PC-3 (cell line): Measurements from ENCODE around the gene IPO4. TPM values are rescaled to one million over a fixed set of nuclear protein-coding genes. Genes with fewer than 3 reads are reported as not detected.

Experiments used
- ATAC-seq: fragments of 200-7000 bp; cut with Tn5 transposase; 2 replicates; pipeline ENCODE4 v1.9.1; 2020; ENCODE audit warnings: mild to moderate bottlenecking, moderate library complexity
- BruUV-seq: library from RNA; stranded (reverse); fragments of 400-500 nt; replicated peaks from 2 replicates; lab custom pipeline; 2021; lab: Mats Ljungman, UMichigan
- CTCF ChIA-PET: fragments of 300-600 bp; sonication (Branson Sonifier 250); formaldehyde crosslinking; loops from one replicate; lab custom pipeline; 2022; ENCODE audit warnings: antibody characterized with exemption; lab: Charles Lee
- POLR2A ChIA-PET: fragments of 300-600 bp; sonication (Branson Sonifier 250); formaldehyde crosslinking; loops from one replicate; lab custom pipeline; 2022; ENCODE audit warnings: antibody characterized with exemption; ENCODE audit not compliant: unreplicated experiment; lab: Charles Lee
- DNase-seq: peaks from one replicate; pipeline ENCODE4 v3.0.0-alpha.2; 2015
- H2AFZ ChIP-seq: fragments of 300-600 bp; sonication (generic); 2 replicates; pipeline ENCODE4 v1.6.0; 2016; ENCODE audit warnings: antibody characterized with exemption, low read length
- H3F3A ChIP-seq: fragments of 300-600 bp; sonication (generic); one replicate; pipeline ENCODE4 v1.6.0; 2017; ENCODE audit warnings: antibody characterized with exemption, low read length, control low read depth, mild to moderate bottlenecking; ENCODE audit not compliant: unreplicated experiment
- H3K27ac ChIP-seq: fragments of 300-600 bp; sonication (generic); 2 replicates; pipeline ENCODE4 v1.5.1; 2016; ENCODE audit warnings: mild to moderate bottlenecking, low read length
- H3K27me3 ChIP-seq: fragments of 300-600 bp; sonication (generic); 2 replicates; pipeline ENCODE4 v1.6.1; 2016; ENCODE audit warnings: low read length, mixed read lengths
- H3K36me3 ChIP-seq: fragments of 300-600 bp; sonication (generic); 2 replicates; pipeline ENCODE4 v1.6.1; 2016; ENCODE audit warnings: low read depth, mixed run types, low read length, mixed read lengths
- H3K4me1 ChIP-seq: fragments of 300-600 bp; sonication (generic); 2 replicates; pipeline ENCODE4 v1.5.1; 2016; ENCODE audit warnings: low read length; ENCODE audit not compliant: insufficient read depth
- H3K4me2 ChIP-seq: fragments of 300-600 bp; sonication (generic); 2 replicates; pipeline ENCODE4 v1.6.0; 2016; ENCODE audit warnings: low read length
- H3K4me3 ChIP-seq: fragments of 300-600 bp; sonication (generic); 2 replicates; pipeline ENCODE4 v1.5.1; 2016; ENCODE audit warnings: mild to moderate bottlenecking, low read length, mixed read lengths
- H3K79me2 ChIP-seq: fragments of 300-600 bp; sonication (generic); 2 replicates; pipeline ENCODE4 v1.6.1; 2017; ENCODE audit warnings: low read length, mixed read lengths
- H3K9ac ChIP-seq: fragments of 300-600 bp; sonication (generic); 2 replicates; pipeline ENCODE4 v1.6.0; 2016; ENCODE audit warnings: mild to moderate bottlenecking, low read length
- H3K9me2 ChIP-seq: fragments of 300-600 bp; sonication (generic); replicated peaks from 2 replicates; pipeline ENCODE4 v1.6.1; 2016; ENCODE audit warnings: mixed run types, low read length, mixed read lengths
- H3K9me3 ChIP-seq: fragments of 300-600 bp; sonication (generic); 2 replicates; pipeline ENCODE4 v1.6.1; 2016; ENCODE audit warnings: low read length, mixed read lengths
- H4K20me1 ChIP-seq: fragments of 300-600 bp; sonication (generic); 2 replicates; pipeline ENCODE4 v1.6.1; 2016; ENCODE audit warnings: low read length, mixed read lengths
- EZH2 ChIP-seq: fragments of 300-600 bp; sonication (generic); IDR thresholded peaks from one replicate; pipeline ENCODE4 v1.6.1; 2017; ENCODE audit warnings: antibody characterized with exemption, mild to moderate bottlenecking, low read length; ENCODE audit not compliant: unreplicated experiment
- EZH2phosphoT487 ChIP-seq: fragments of 300-600 bp; sonication (generic); IDR thresholded peaks from 2 replicates; pipeline ENCODE4 v1.6.1; 2018; ENCODE audit warnings: mild to moderate bottlenecking, antibody characterized with exemption, low read length, borderline replicate concordance
- intact Hi-C: fragments of 100-400 bp; cut with micrococcal nuclease; formaldehyde crosslinking; loops from 2 replicates; pipeline ENCODE4 v1.9.0; 2023
- total RNA-seq: library from RNA; depleted of rRNA; stranded (reverse); fragments of >200 nt; gene quantifications from 2 replicates; pipeline ENCODE4 v1.2.3, GENCODE V29; 2014
- TF ChIP-seq, protein P1 (sequence below): fragments of 300-600 bp; sonication (generic); conservative IDR thresholded peaks from 2 replicates; pipeline ENCODE4 v1.5.1; 2017; ENCODE audit warnings: antibody characterized with exemption, low read depth, mild to moderate bottlenecking, low read length

Gene IPO4
- total RNA-seq, 1 experiment from 2014 or later: 211 TPM

DNA sequence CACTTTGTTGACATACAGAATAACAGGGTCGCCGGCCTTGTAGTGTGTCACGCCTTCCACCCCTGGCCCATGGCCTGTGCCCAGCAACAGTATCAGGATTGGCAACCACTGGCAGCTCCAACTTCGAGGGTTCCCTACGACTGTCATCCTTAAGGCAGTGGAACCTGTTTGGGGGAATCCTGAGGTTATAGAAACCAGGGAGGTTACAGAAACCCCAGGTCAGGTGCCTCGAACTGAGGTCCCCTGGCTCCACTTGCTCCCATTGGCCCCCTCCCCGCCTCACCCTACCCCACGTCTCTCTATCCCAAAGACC lies 6.2 kb upstream of the IPO4 start:
- Histone ChIP-seq H2AFZ (peak overlapping the region; percentile 99), H3F3A (no peaks in the 10 kb centered on the region)
- CTCF ChIA-PET: no interaction called here

DNA sequence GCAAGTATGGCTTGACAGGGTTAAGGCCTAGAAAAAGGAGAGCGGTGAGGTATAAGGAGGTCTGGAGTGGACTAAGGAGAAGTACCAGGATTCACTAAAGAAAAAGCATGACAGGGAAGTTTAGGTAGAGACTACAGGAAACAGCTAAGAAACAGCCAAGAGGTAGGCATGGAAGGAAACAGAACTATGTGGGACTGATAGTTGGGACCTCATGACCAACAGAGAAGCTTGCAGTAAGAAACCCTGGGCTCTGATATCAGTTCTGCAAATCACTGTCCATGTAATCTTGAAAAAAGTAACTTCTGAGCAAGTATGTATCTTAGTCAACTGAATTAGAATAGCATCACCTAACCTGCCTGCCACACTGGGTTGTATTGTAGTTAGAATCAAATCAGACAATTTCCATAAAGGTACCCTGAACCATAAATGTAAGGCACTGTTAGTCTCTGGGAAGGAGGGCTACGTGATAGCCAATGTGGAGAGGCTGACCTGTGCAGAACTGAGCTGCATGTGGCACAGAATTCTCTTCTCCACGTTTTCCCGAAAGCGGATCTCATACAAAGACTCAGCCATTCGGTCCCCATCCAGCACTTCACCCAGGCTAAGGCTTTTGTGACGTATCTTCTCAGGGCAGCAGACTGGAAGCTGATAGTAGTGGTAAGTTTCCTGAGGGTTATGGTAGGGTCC lies 5.7 kb upstream of the IPO4 start:
- Histone ChIP-seq H3K9me3 (no peaks in the 10 kb centered on the region), H3F3A (no peaks in the 10 kb centered on the region), H3K4me3 (peak overlapping the region; percentile 86), H3K9ac (peak overlapping the region; percentile 99; the same call in 1 of the 2 replicates), H4K20me1 (no peaks in the 10 kb centered on the region), H3K27ac (no peak overlapping the region), H3K27me3 (no peaks in the 10 kb centered on the region), H3K4me1 (peaks cover 9% of the 10 kb centered on the region), H3K4me2 (peak overlapping the region; percentile 97), H3K36me3 (peaks cover 8% of the 10 kb centered on the region; the same call in 1 of the 2 replicates), H3K9me2 (no peaks in the 10 kb centered on the region), H3K79me2 (peaks cover 59% of the 10 kb centered on the region), H2AFZ (no peak overlapping the region)
- intact Hi-C loops: no loop called here
- BruUV-seq: TSS peak; percentile 38
- ChIA-PET POLR2A (no interaction called here), CTCF (no interaction called here)
- TF ChIP-seq EZH2phosphoT487: no peak
- TF ChIP-seq EZH2: no peak
- TF ChIP-seq, protein P1, sequence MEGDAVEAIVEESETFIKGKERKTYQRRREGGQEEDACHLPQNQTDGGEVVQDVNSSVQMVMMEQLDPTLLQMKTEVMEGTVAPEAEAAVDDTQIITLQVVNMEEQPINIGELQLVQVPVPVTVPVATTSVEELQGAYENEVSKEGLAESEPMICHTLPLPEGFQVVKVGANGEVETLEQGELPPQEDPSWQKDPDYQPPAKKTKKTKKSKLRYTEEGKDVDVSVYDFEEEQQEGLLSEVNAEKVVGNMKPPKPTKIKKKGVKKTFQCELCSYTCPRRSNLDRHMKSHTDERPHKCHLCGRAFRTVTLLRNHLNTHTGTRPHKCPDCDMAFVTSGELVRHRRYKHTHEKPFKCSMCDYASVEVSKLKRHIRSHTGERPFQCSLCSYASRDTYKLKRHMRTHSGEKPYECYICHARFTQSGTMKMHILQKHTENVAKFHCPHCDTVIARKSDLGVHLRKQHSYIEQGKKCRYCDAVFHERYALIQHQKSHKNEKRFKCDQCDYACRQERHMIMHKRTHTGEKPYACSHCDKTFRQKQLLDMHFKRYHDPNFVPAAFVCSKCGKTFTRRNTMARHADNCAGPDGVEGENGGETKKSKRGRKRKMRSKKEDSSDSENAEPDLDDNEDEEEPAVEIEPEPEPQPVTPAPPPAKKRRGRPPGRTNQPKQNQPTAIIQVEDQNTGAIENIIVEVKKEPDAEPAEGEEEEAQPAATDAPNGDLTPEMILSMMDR: no peak
- no peak for DNase-seq
- ATAC-seq: no peak

More for the DNA sequence above, 6.2 kb upstream of the IPO4 start:
- POLR2A ChIA-PET: no interaction called here
- Histone ChIP-seq H3K36me3 (peaks cover 8% of the 10 kb centered on the region; the same call in 1 of the 2 replicates), H4K20me1 (no peaks in the 10 kb centered on the region), H3K4me3 (peak overlapping the region; percentile 86), H3K9me2 (no peaks in the 10 kb centered on the region), H3K9me3 (no peaks in the 10 kb centered on the region), H3K9ac (peak overlapping the region; percentile 99), H3K27ac (peak overlapping the region; percentile 89), H3K79me2 (peaks cover 59% of the 10 kb centered on the region), H3K4me1 (peaks cover 9% of the 10 kb centered on the region), H3K4me2 (peak overlapping the region; percentile 97), H3K27me3 (no peaks in the 10 kb centered on the region)
- DNase-seq (no peak), ATAC-seq (no peak)
- no TSS peak for BruUV-seq
- intact Hi-C loops: loop anchor here (1.0 kb wide), 1 partner anchor 46 kb away; no protein-coding TSS in a partner anchor
- no peak for TF ChIP-seq EZH2phosphoT487
- TF ChIP-seq, protein P1: no peak
- no peak for TF ChIP-seq EZH2

DNA sequence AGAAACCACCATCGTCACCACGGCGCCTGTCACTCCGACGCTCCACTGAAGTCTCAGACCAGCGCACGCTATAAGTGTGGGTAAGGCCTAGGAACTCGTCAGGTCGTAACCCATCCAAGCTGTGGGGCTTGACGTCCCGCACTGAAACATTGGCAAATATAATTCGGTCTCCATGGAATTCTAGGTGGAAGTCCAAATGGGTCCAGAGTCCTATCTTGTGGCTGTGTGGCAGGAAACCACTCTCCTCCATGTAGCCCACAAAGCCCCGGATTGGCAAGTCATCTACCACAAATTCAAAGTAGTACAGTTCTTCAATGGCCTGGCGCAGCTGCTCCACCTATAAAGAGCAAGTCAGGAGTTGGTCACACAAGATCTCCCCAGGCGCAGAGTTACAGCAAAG lies 4.3 kb upstream of the IPO4 start:
- no peak for DNase-seq
- Histone ChIP-seq H3K27ac (no peak overlapping the region), H3K36me3 (peaks cover 8% of the 10 kb centered on the region; the same call in 1 of the 2 replicates), H3K4me1 (peaks cover 10% of the 10 kb centered on the region), H3K4me2 (no peak overlapping the region), H3K27me3 (no peaks in the 10 kb centered on the region), H3K79me2 (peaks cover 66% of the 10 kb centered on the region), H2AFZ (no peak overlapping the region), H3F3A (no peaks in the 10 kb centered on the region), H3K9me3 (no peaks in the 10 kb centered on the region), H3K9me2 (no peaks in the 10 kb centered on the region), H4K20me1 (no peaks in the 10 kb centered on the region), H3K9ac (no peak overlapping the region), H3K4me3 (no peak overlapping the region)
- ChIA-PET POLR2A (no interaction called here), CTCF (no interaction called here)
- ATAC-seq: no peak
- no peak for TF ChIP-seq EZH2phosphoT487
- TF ChIP-seq, protein P1: no peak
- no TSS peak for BruUV-seq
- intact Hi-C loops: no loop called here
